Calu3 (cell line): ENCODE results near the gene VGLL4. TPM values are rescaled to one million over a fixed set of nuclear protein-coding genes. Genes with fewer than 3 reads are reported as not detected.
"Not testable (repeated sequence)": the region's sequence is repeated elsewhere in the genome, so short reads cannot be mapped to it uniquely, and the experiment has no call there.

ENCODE experiments used
- BruUV-seq: library from RNA; stranded (reverse); fragments of 400-500 nt; replicated peaks from 2 replicates; lab custom pipeline; 2021; lab: Mats Ljungman, UMichigan
- CTCF ChIA-PET: fragments of 300-600 bp; sonication (Branson Sonifier 250); formaldehyde crosslinking; loops from one replicate; lab custom pipeline; 2022; ENCODE audit warnings: antibody characterized with exemption; lab: Charles Lee
- DNase-seq: peaks from one replicate; pipeline ENCODE4 v3.0.0; 2022
- H3K27ac Mint-ChIP-seq: one replicate; pipeline ENCODE4 v1.8.0; 2022; ENCODE audit warnings: mixed read lengths; ENCODE audit not compliant: unreplicated experiment
- H3K27me3 Mint-ChIP-seq: one replicate; pipeline ENCODE4 v1.8.0; 2022; ENCODE audit warnings: mixed read lengths; ENCODE audit not compliant: unreplicated experiment
- H3K36me3 Mint-ChIP-seq: one replicate; pipeline ENCODE4 v1.8.0; 2022; ENCODE audit warnings: mild to moderate bottlenecking, moderate library complexity, mixed read lengths; ENCODE audit not compliant: insufficient read depth, unreplicated experiment
- H3K4me1 Mint-ChIP-seq: one replicate; pipeline ENCODE4 v1.8.0; 2022; ENCODE audit warnings: mild to moderate bottlenecking, low read depth, mixed read lengths; ENCODE audit not compliant: unreplicated experiment
- H3K4me3 Mint-ChIP-seq: one replicate; pipeline ENCODE4 v1.8.0; 2022; ENCODE audit warnings: mild to moderate bottlenecking, low read depth, moderate library complexity, mixed read lengths; ENCODE audit not compliant: unreplicated experiment
- H3K9me3 Mint-ChIP-seq: one replicate; pipeline ENCODE4 v1.8.0; 2022; ENCODE audit warnings: low read depth, mixed read lengths; ENCODE audit not compliant: unreplicated experiment
- CTCF ChIP-seq: fragments of 200-600 bp; IDR thresholded peaks from one replicate; pipeline ENCODE4 v1.8.0; 2022; ENCODE audit warnings: antibody characterized with exemption; ENCODE audit not compliant: unreplicated experiment
- intact Hi-C: fragments of 100-400 bp; cut with micrococcal nuclease; formaldehyde crosslinking; loops from one replicate; pipeline ENCODE4 v1.10.0; 2022; ENCODE audit not compliant: unreplicated experiment
- total RNA-seq: library from RNA; stranded (reverse); gene quantifications from 2 replicates; pipeline ENCODE4 v1.2.3, GENCODE V29; 2022

The VGLL4 gene
- total RNA-seq, 1 experiment from 2014 or later, result 51.3 TPM

- Mint-ChIP-seq H3K4me1 (peaks cover 10% of the 10 kb centered on the region), H3K36me3 (peaks cover 16% of the 10 kb centered on the region)
- intact Hi-C loops, result no loop called here
Measured at GRCh38 chr3:11575677-11576076, 68.0 kb downstream of the VGLL4 start.

GRCh38 chr3:11574981-11575669 is 68.6 kb downstream of the VGLL4 start:
- H3K27me3 Mint-ChIP-seq, result no peaks in the 10 kb centered on the region
- BruUV-seq, result no TSS peak
- DNase-seq, result no peak
- intact Hi-C loops, result no loop called here
- H3K36me3 Mint-ChIP-seq, result peaks cover 18% of the 10 kb centered on the region
- H3K9me3 Mint-ChIP-seq, result no peaks in the 10 kb centered on the region
- H3K27ac Mint-ChIP-seq, result no peak overlapping the region
- TF ChIP-seq CTCF, result no peak
- H3K4me1 Mint-ChIP-seq, result peaks cover 10% of the 10 kb centered on the region
- H3K4me3 Mint-ChIP-seq, result no peak overlapping the region
- CTCF ChIA-PET, result no interaction called here

More at GRCh38 chr3:11575677-11576076, 68.0 kb downstream of the VGLL4 start:
- no peak overlapping the region for H3K27ac Mint-ChIP-seq
- no peak for TF ChIP-seq CTCF
- BruUV-seq, result no TSS peak
- H3K27me3 Mint-ChIP-seq, result no peaks in the 10 kb centered on the region
- CTCF ChIA-PET, result no interaction called here
- no peak overlapping the region for H3K4me3 Mint-ChIP-seq
- no peak for DNase-seq
- H3K9me3 Mint-ChIP-seq, result no peaks in the 10 kb centered on the region

GRCh38 chr3:11572660-11573059 is 71.1 kb downstream of the VGLL4 start:
- Mint-ChIP-seq H3K36me3 (peaks cover 33% of the 10 kb centered on the region), H3K4me1 (peaks cover 19% of the 10 kb centered on the region)
- DNase-seq, CTCF ChIA-PET, H3K4me3 Mint-ChIP-seq, BruUV-seq, intact Hi-C loops, H3K27me3 Mint-ChIP-seq, H3K27ac Mint-ChIP-seq, H3K9me3 Mint-ChIP-seq: not testable (repeated sequence)

- Mint-ChIP-seq H3K27me3 (no peaks in the 10 kb centered on the region), H3K36me3 (peaks cover 43% of the 10 kb centered on the region), H3K4me3 (no peak overlapping the region), H3K27ac (peak overlapping the region; percentile 22), H3K9me3 (no peaks in the 10 kb centered on the region), H3K4me1 (peaks cover 17% of the 10 kb centered on the region)
- no peak for DNase-seq
- intact Hi-C loops, result no loop called here
- CTCF ChIA-PET, result no interaction called here
- BruUV-seq, result no TSS peak
- TF ChIP-seq CTCF, result no peak
Measured at GRCh38 chr3:11570789-11571495, 72.8 kb downstream of the VGLL4 start.

GRCh38 chr3:11570251-11570650 is 73.5 kb downstream of the VGLL4 start:
- H3K9me3 Mint-ChIP-seq, result no peaks in the 10 kb centered on the region
- CTCF ChIA-PET, result no interaction called here
- no peak overlapping the region for H3K4me3 Mint-ChIP-seq
- peak overlapping the region; percentile 22 for H3K27ac Mint-ChIP-seq
- BruUV-seq, result no TSS peak
- no peak for DNase-seq
- peaks cover 17% of the 10 kb centered on the region for H3K4me1 Mint-ChIP-seq
- no peak for TF ChIP-seq CTCF
- intact Hi-C loops, result no loop called here
- H3K36me3 Mint-ChIP-seq, result peaks cover 43% of the 10 kb centered on the region
- no peaks in the 10 kb centered on the region for H3K27me3 Mint-ChIP-seq
